ENCODE data around the gene KRT15. TPM values are rescaled to one million over a fixed set of nuclear protein-coding genes. Genes with fewer than 3 reads are reported as not detected.

KRT15 gene
- total and polyA plus RNA-seq, 9 of the 15 experiments (the other 6 are each of a cell fraction or from before 2014, with no cell fraction given), result 0.28 to 4.4 (median 0.56) TPM

- TF ChIP-seq ETS2 (tag; IDR thresholded peaks at IDR 0.05; ENCODE audit: borderline replicate concordance, poor library complexity, severe bottlenecking) (no peak), ZNF316 (IDR thresholded peaks at IDR 0.05) (no peak), THAP7 (CRISPR knock-in tag; IDR thresholded peaks at IDR 0.05) (no peak), GABPA (tag; conservative IDR thresholded peaks at IDR 0.05; ENCODE audit: low read depth) (no peak), JUND (IDR thresholded peaks at IDR 0.05; ENCODE audit: borderline replicate concordance, low read depth, low read length) (no peak), JUND (tag; IDR thresholded peaks at IDR 0.05; ENCODE audit: borderline replicate concordance, low read depth, low read length) (no peak), ZBED1 (IDR thresholded peaks at IDR 0.05) (no peak), ZNF384 (IDR thresholded peaks at IDR 0.05; ENCODE audit: low read depth, low read length) (no peak), TBP (optimal IDR thresholded peaks at IDR 0.05; ENCODE audit: low read depth, low read length) (no peak), ZNF707 (CRISPR knock-in tag; conservative IDR thresholded peaks at IDR 0.05) (no peak), ZNF224 (CRISPR knock-in tag; IDR thresholded peaks at IDR 0.05) (no peak), DMBX1 (CRISPR knock-in tag; IDR thresholded peaks at IDR 0.05; ENCODE audit: borderline replicate concordance) (no peak), SPI1 (IDR thresholded peaks at IDR 0.05; ENCODE audit: borderline replicate concordance, low read depth, low read length) (no peak), ZC3H4 (CRISPR knock-in tag; IDR thresholded peaks at IDR 0.05; ENCODE audit: borderline replicate concordance) (no peak), ZNF717 (CRISPR knock-in tag; IDR thresholded peaks at IDR 0.05) (no peak), HSF4 (CRISPR knock-in tag; IDR thresholded peaks at IDR 0.05; ENCODE audit: borderline replicate concordance) (no peak), ZNF121 (CRISPR knock-in tag; conservative IDR thresholded peaks at IDR 0.05) (no peak), BCOR (IDR thresholded peaks at IDR 0.05) (peak; percentile 96), FOXP1 (CRISPR knock-in tag; IDR thresholded peaks at IDR 0.05) (no peak), HNRNPL (IDR thresholded peaks at IDR 0.05; ENCODE audit: low read depth, low read length) (0 out of 2 replicates have a peak, but pooled peaks have one; percentile 33), ZNF695 (CRISPR knock-in tag; IDR thresholded peaks at IDR 0.05) (no peak), TEAD2 (tag; IDR thresholded peaks at IDR 0.05) (no peak), PCBP2 (IDR thresholded peaks at IDR 0.05; ENCODE audit: low read depth, low read length, poor library complexity, severe bottlenecking) (no peak), RB1 (IDR thresholded peaks at IDR 0.05; ENCODE audit: low read depth) (no peak)
- TF ChIP-seq, protein P1, sequence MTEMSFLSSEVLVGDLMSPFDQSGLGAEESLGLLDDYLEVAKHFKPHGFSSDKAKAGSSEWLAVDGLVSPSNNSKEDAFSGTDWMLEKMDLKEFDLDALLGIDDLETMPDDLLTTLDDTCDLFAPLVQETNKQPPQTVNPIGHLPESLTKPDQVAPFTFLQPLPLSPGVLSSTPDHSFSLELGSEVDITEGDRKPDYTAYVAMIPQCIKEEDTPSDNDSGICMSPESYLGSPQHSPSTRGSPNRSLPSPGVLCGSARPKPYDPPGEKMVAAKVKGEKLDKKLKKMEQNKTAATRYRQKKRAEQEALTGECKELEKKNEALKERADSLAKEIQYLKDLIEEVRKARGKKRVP (CRISPR knock-in tag; IDR thresholded peaks at IDR 0.05), result no peak
- TF ChIP-seq, protein P2, sequence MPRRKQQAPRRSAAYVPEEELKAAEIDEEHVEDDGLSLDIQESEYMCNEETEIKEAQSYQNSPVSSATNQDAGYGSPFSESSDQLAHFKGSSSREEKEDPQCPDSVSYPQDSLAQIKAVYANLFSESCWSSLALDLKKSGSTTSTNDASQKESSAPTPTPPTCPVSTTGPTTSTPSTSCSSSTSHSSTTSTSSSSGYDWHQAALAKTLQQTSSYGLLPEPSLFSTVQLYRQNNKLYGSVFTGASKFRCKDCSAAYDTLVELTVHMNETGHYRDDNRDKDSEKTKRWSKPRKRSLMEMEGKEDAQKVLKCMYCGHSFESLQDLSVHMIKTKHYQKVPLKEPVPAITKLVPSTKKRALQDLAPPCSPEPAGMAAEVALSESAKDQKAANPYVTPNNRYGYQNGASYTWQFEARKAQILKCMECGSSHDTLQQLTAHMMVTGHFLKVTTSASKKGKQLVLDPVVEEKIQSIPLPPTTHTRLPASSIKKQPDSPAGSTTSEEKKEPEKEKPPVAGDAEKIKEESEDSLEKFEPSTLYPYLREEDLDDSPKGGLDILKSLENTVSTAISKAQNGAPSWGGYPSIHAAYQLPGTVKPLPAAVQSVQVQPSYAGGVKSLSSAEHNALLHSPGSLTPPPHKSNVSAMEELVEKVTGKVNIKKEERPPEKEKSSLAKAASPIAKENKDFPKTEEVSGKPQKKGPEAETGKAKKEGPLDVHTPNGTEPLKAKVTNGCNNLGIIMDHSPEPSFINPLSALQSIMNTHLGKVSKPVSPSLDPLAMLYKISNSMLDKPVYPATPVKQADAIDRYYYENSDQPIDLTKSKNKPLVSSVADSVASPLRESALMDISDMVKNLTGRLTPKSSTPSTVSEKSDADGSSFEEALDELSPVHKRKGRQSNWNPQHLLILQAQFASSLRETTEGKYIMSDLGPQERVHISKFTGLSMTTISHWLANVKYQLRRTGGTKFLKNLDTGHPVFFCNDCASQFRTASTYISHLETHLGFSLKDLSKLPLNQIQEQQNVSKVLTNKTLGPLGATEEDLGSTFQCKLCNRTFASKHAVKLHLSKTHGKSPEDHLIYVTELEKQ (CRISPR knock-in tag; IDR thresholded peaks at IDR 0.05), result no peak
These were observed 3.9 kb upstream of the KRT15 start (continued) for GRCh38 chr17:41522301-41523224.
